Stimulated activated naive B cell treated with anti-CD40 and anti-IgM and Interleukin-4, amounts not matched to agents 10 μg/mL and 1 μg/mL and 100 μg/mL, for 72 hours (primary cell): ENCODE measurements around the gene ABHD6.
A peak's percentile ranks its signal among the peaks of the same experiment; 100 is the strongest.
"Not testable (repeated sequence)": the region's sequence is repeated elsewhere in the genome, so short reads cannot be mapped to it uniquely, and the experiment has no call there.

Experiments used
- ATAC-seq, 2 donors: fragments of 150-1000 bp; cut with Tn5 transposase; replicated peaks; 2 replicates each; pipeline ENCODE4 v1.10.0; 2021; ENCODE audit warnings: moderate library complexity in 1 of 2
- DNase-seq: peaks from one replicate; pipeline ENCODE4 v3.0.0; 2021
- H3K27ac Mint-ChIP-seq: one replicate; pipeline ENCODE4 v1.8.0; 2022; ENCODE audit warnings: mild to moderate bottlenecking, mixed read lengths
- H3K27me3 Mint-ChIP-seq, 2 donors: one replicate each; pipeline ENCODE4 v1.8.0; 2022; ENCODE audit warnings: mixed read lengths in 2 of 2
- H3K36me3 Mint-ChIP-seq, 2 donors: one replicate each; pipeline ENCODE4 v1.8.0; 2022; ENCODE audit warnings: mixed read lengths in 2 of 2, mild to moderate bottlenecking in 1 of 2
- H3K4me1 Mint-ChIP-seq, 2 donors: one replicate each; pipeline ENCODE4 v1.8.0; 2022; ENCODE audit warnings: mixed read lengths in 2 of 2, mild to moderate bottlenecking in 1 of 2
- H3K4me3 Mint-ChIP-seq, 2 donors: one replicate each; pipeline ENCODE4 v1.8.0; 2022; ENCODE audit warnings: mild to moderate bottlenecking in 2 of 2, mixed read lengths in 2 of 2, moderate library complexity in 1 of 2
- H3K9me3 Mint-ChIP-seq, 2 donors: one replicate each; pipeline ENCODE4 v1.8.0; 2022; ENCODE audit warnings: mixed read lengths in 2 of 2, mild to moderate bottlenecking in 1 of 2

The ABHD6 gene

GRCh38 chr3:58200846-58201355, 36.7 kb upstream of the ABHD6 start:
- Mint-ChIP-seq H3K4me1 (peaks cover 50 to 78% of the 10 kb centered on the region in 2 donors), H3K4me3 (peak overlapping the region; percentile 14 to 17), H3K27me3 (no peaks in the 10 kb centered on the region), H3K9me3 (peaks cover 1 to 4% of the 10 kb centered on the region in 2 donors), H3K27ac (peak overlapping the region; percentile 62), H3K36me3 (peaks cover 8 to 19% of the 10 kb centered on the region in 2 donors)
- DNase-seq (no peak), ATAC-seq (no peak)

DNA sequence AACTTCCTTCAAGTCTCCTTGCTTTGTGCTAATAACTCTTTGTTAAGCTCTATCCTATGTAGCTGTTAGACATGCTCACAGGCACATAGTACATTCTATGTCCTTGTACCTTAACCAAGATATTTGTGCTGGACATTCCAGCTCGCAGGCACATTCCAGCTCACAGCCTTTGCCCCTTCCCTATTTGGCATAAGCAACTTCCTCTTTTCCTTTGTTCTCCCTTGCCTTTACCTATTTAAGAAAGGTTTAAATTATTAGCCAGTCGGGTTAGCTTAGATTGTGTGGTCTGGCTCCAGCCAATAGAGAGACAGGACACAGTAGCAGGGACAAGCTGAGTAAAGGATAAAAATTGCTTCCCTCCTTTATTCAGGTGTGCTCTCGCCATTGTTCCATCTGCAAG, 36.1 kb upstream of the ABHD6 start:
- not testable (repeated sequence) for ATAC-seq, H3K27me3 Mint-ChIP-seq, H3K9me3 Mint-ChIP-seq, DNase-seq
- Mint-ChIP-seq H3K4me1 (peaks cover 54 to 82% of the 10 kb centered on the region in 2 donors), H3K27ac (peak overlapping the region; percentile 37), H3K4me3 (peak overlapping the region; percentile 7 to 40), H3K36me3 (peaks cover 7 to 18% of the 10 kb centered on the region in 2 donors)

GRCh38 chr3:58202917-58203360, 34.7 kb upstream of the ABHD6 start:
- ATAC-seq (peak; percentile 88 to 89), DNase-seq (peak; percentile 57)
- H3K9me3 Mint-ChIP-seq, result peaks cover 1 to 4% of the 10 kb centered on the region in 2 donors
- no peaks in the 10 kb centered on the region for H3K27me3 Mint-ChIP-seq
- H3K4me1 Mint-ChIP-seq, result peaks cover 45 to 74% of the 10 kb centered on the region in 2 donors
- H3K36me3 Mint-ChIP-seq, result peaks cover 6 to 12% of the 10 kb centered on the region in 2 donors
- H3K4me3 Mint-ChIP-seq, result peak overlapping the region; percentile 41 to 55
- H3K27ac Mint-ChIP-seq, result peak overlapping the region; percentile 81

DNA sequence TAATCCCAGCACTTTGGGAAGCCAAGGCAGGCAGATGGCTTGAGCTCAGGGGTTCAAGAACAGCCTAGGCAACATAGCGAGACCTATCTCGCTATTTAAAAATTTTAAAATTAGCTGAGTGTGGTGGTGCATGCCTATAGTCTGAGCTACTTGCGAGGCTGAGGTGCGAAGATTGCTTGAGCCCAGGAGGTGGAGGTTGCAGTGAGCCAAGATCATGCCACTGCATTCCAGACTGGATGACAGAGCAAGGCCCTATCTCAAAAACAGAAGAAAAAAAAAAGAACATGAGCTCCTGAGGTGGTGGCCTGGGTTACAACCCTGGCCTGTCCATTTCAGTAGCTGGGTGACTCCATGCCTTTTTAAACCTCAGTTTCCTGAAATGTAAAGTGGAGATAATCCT, 34.1 kb upstream of the ABHD6 start:
- H3K4me3 Mint-ChIP-seq, result no peak overlapping the region
- H3K9me3 Mint-ChIP-seq, result peaks cover 1 to 4% of the 10 kb centered on the region in 2 donors
- H3K27ac Mint-ChIP-seq, result peak overlapping the region; percentile 81
- ATAC-seq (no peak), DNase-seq (no peak)
- no peaks in the 10 kb centered on the region for H3K27me3 Mint-ChIP-seq
- H3K4me1 Mint-ChIP-seq, result peaks cover 40 to 69% of the 10 kb centered on the region in 2 donors
- H3K36me3 Mint-ChIP-seq, result peaks cover 6 to 12% of the 10 kb centered on the region in 2 donors

DNA sequence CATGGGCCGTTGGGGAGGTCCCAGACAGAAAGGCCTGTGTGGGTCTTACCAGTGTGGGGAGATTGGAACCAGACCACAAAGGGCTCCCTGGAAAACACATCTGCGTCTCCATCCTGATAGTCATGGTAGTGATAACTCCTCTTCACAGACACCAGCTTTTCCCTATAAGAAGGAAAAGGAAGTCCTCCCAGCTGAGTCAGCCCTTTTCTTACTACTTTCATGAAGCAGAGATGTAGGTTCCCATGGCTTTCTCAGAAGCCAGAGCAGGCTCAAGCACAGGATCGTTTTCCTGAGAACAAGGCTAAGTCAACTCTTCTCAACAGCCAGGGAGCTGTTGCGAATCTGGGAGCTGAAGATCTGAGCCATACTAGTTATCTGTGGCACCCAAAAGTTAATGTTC, 32.9 kb upstream of the ABHD6 start:
- Mint-ChIP-seq H3K27me3 (no peaks in the 10 kb centered on the region), H3K4me3 (no peak overlapping the region), H3K9me3 (peaks cover 1 to 4% of the 10 kb centered on the region in 2 donors), H3K27ac (no peak overlapping the region), H3K4me1 (peaks cover 38 to 65% of the 10 kb centered on the region in 2 donors), H3K36me3 (peaks cover 6 to 10% of the 10 kb centered on the region in 2 donors)
- ATAC-seq (no peak), DNase-seq (no peak)

DNA sequence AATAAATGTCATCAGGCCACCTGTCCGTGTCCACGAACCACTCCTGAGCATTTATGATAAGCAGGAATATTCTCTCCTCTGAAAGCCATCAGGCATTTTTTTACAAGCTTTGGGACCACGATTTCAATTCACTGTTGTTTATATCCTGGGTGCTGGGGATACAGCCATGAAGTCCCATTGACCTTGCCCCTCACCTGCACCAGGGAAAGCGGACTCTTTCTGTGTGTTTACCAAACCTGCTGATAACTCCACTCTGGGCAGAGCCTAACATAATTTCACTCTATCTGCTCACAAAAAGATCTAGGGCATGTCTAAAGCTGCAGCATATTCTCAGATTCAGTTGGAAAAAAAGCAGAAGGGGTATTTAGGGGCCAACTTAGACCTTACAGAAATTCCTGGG, 31.6 kb upstream of the ABHD6 start:
- no peaks in the 10 kb centered on the region for H3K27me3 Mint-ChIP-seq
- peaks cover 1 to 4% of the 10 kb centered on the region in 2 donors for H3K9me3 Mint-ChIP-seq
- no peak for ATAC-seq
- H3K4me1 Mint-ChIP-seq, result peaks cover 32 to 65% of the 10 kb centered on the region in 2 donors
- H3K27ac Mint-ChIP-seq, result peak overlapping the region; percentile 79
- no peak overlapping the region for H3K4me3 Mint-ChIP-seq
- H3K36me3 Mint-ChIP-seq, result peaks cover 4 to 9% of the 10 kb centered on the region in 2 donors
- no peak for DNase-seq

DNA sequence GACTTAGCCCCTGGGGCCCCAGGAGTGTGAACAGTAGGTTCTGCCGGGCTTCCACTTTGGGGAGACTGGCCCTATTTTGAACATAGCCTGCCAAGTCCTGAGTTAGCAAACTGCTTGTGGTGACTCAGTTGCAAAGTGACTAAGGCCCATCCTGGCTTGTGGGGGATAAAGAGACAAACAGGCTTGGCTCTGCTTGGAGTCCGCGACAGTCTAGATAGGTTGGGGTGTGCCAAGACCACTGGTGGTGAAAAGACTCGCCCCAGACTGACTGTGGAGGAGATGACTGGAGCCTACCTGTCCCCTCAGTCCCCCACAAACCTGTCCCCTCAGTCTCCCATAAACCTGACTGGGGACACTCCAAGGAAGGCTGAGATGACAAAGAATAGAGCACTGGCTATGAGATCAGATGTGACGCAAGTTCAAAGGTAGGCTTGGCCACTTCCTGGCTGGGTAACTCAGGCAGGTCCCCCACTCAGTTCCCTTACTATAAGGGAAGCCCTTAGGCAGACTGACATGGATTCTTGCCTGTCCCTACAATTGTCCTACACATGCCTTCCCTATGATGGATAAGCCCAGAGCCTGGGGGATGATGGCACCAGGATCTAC, 31.1 kb upstream of the ABHD6 start:
- Mint-ChIP-seq H3K4me3 (no peak overlapping the region), H3K9me3 (peaks cover 1 to 2% of the 10 kb centered on the region in 2 donors), H3K27me3 (no peaks in the 10 kb centered on the region), H3K36me3 (peaks cover 4 to 7% of the 10 kb centered on the region in 2 donors), H3K27ac (no peak overlapping the region), H3K4me1 (peaks cover 28 to 65% of the 10 kb centered on the region in 2 donors)
- ATAC-seq, result no peak
- no peak for DNase-seq

DNA sequence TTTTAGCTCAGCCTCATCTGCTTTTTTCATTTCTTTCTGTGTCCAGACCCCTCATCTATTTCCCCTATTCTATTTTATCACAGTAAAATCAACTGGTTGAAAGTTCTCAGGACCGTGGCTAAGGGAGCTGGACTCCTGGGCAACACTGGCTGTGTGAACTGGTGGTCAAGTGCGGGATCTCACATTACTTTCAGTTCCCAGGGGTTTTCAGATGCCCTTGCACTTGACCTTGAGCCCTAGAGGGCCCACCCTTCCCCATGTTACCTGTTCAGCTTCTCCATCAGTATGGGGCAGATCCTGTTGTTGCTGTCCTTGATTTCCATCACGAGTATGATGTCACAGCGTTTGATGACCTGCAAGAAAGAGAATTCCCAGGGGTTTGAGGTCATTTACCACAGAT, 29.6 kb upstream of the ABHD6 start:
- Mint-ChIP-seq H3K27ac (no peak overlapping the region), H3K4me1 (peaks cover 25 to 63% of the 10 kb centered on the region in 2 donors)

GRCh38 chr3:58209933-58210332, 27.7 kb upstream of the ABHD6 start:
- DNase-seq (no peak), ATAC-seq (no peak)
- H3K4me3 Mint-ChIP-seq, result no peak overlapping the region
- no peaks in the 10 kb centered on the region for H3K27me3 Mint-ChIP-seq
- H3K9me3 Mint-ChIP-seq, result no peaks in the 10 kb centered on the region
- H3K27ac Mint-ChIP-seq, result peak overlapping the region; percentile 88
- no peaks in the 10 kb centered on the region for H3K36me3 Mint-ChIP-seq
- H3K4me1 Mint-ChIP-seq, result peaks cover 31 to 61% of the 10 kb centered on the region in 2 donors

More for the DNA sequence above, 29.6 kb upstream of the ABHD6 start:
- H3K27me3 Mint-ChIP-seq, result no peaks in the 10 kb centered on the region
- peaks cover 0 to 4% of the 10 kb centered on the region in 2 donors for H3K36me3 Mint-ChIP-seq
- ATAC-seq, result no peak
- no peak overlapping the region for H3K4me3 Mint-ChIP-seq
- no peak for DNase-seq
- peaks cover 0 to 1% of the 10 kb centered on the region in 2 donors for H3K9me3 Mint-ChIP-seq

GRCh38 chr3:58210761-58211460, 26.7 kb upstream of the ABHD6 start, which contains the start of gene DNASE1L3:
DNASE1L3 (minus strand) TSS chr3:58210972; CDS start chr3:58210906, 66 bp downstream.
- Mint-ChIP-seq H3K9me3 (no peaks in the 10 kb centered on the region), H3K4me3 (no peak within 1 kb of the TSS), H3K36me3 (no peaks in the 10 kb centered on the region), H3K4me1 (peaks cover 39 to 69% of the 10 kb centered on the region in 2 donors), H3K27me3 (no peaks in the 10 kb centered on the region), H3K27ac (peak within 1 kb of the TSS; percentile 88)
- DNase-seq (no peak), ATAC-seq (no peak)

DNA sequence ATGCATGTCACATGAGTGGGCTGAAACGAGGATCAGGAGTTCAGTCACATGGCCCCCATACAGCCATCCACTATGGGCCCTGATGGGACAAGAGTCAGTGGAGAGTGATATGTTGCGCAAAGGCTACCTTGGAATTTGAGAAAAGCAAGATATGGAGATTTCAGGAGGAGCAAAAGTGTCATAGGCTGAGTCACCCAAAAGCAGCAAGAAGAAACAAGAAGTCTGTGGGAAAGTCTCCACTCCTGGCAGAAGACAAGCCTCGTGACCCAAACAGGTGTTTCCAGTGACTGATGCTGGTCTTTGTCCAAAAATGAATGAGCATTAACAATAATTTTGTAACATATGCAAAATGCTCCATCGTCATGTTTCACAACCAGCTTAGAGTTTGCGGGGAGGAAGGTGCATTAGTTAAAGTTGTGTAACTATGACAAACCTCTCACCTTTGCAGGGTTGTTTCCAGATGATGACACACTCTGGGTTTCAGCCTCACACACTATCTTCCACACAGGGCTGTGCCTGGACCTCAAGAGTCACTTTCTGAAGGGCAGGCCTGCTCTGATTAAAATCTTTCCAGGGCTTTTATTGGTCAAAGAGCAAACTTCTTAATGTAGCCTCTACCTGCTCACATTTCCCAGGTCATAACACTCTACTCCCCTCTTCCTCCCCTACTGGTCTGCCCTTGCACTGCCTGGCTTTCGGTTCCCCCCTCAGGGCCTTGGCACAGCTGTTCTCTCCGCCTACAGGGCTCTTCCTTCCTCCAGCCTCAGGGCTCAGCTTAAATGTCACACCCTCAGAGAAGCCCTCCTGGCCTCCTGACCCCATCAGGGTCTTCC, 22.9 kb upstream of the ABHD6 start:
- Mint-ChIP-seq H3K27ac (peak overlapping the region; percentile 97), H3K4me1 (peaks cover 48 to 80% of the 10 kb centered on the region in 2 donors), H3K4me3 (peak overlapping the region; percentile 63 to 64), H3K36me3 (no peaks in the 10 kb centered on the region), H3K27me3 (no peaks in the 10 kb centered on the region), H3K9me3 (no peaks in the 10 kb centered on the region)
- peak; percentile 85 for DNase-seq
- peak; percentile 87 to 88 for ATAC-seq

DNA sequence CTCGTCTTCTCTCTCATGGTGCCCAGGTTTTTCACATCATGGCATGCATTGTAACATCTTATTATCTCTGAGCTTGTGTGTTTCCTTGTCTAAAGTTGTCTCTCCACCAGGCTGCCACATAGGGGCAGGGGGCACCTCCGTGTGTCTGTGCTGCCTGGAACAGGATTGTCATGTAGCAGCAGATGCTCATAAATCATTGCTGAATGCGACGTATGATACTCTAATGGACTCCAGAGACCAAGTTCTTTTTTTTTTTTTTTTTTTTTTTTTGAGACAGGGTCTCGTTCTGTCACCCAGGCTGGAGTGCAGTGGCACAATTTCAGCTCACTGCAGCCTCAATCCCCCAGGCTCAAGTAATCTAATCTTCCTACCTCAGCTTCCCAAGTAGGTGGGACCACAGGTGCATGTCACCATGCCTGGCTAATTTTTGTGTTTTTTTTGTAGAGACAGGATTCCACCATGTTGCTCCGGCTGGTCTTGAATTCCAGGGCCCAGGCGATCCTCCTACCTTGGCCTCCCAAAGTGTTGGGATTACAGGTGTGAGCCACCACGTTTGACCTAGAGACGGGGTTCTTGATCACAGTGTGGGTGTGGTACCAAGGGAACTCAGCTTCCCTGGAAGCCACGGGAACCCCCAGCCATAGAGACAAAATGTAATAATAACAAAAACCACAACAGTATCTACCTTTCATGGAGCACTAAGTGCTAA, 22.1 kb upstream of the ABHD6 start:
- Mint-ChIP-seq H3K27me3 (no peaks in the 10 kb centered on the region), H3K36me3 (no peaks in the 10 kb centered on the region), H3K4me1 (peaks cover 45 to 72% of the 10 kb centered on the region in 2 donors), H3K9me3 (no peaks in the 10 kb centered on the region), H3K27ac (peak overlapping the region; percentile 97), H3K4me3 (peak overlapping the region; percentile 63 to 64)
- ATAC-seq, result peak; percentile 30 to 41
- DNase-seq, result no peak

- Mint-ChIP-seq H3K27me3 (no peaks in the 10 kb centered on the region), H3K27ac (no peak overlapping the region), H3K9me3 (no peaks in the 10 kb centered on the region), H3K36me3 (no peaks in the 10 kb centered on the region), H3K4me3 (no peak overlapping the region), H3K4me1 (peaks cover 42 to 60% of the 10 kb centered on the region in 2 donors)
- ATAC-seq (no peak), DNase-seq (no peak)
Measured at GRCh38 chr3:58216496-58217195, 20.9 kb upstream of the ABHD6 start.
